PC-9 (cell line): ENCODE measurements around the gene SAMD10. TPM values are rescaled to one million over a fixed set of nuclear protein-coding genes. Genes with fewer than 3 reads are reported as not detected.

Source experiments
- BruUV-seq: library from RNA; stranded (reverse); fragments of 400-500 nt; replicated peaks from 2 replicates; lab custom pipeline; 2021; lab: Mats Ljungman, UMichigan
- CTCF ChIA-PET: fragments of 300-600 bp; sonication (Branson Sonifier 250); formaldehyde crosslinking; loops from one replicate; lab custom pipeline; 2022; ENCODE audit warnings: antibody characterized with exemption; lab: Charles Lee
- POLR2A ChIA-PET: fragments of 300-600 bp; sonication (Branson Sonifier 250); formaldehyde crosslinking; loops from one replicate; lab custom pipeline; 2022; ENCODE audit warnings: antibody characterized with exemption; ENCODE audit not compliant: unreplicated experiment; lab: Charles Lee
- DNase-seq, 2 experiments: peaks; one replicate each; pipeline versions ENCODE4 v3.0.0 to v3.0.0-alpha.2; 2015 to 2022; ENCODE audit warnings: mixed read lengths in 1 of 2
- H2AFZ ChIP-seq: fragments of 200-600 bp; sonication (generic); 2 replicates; pipeline ENCODE4 v1.8.1; 2017; ENCODE audit warnings: antibody characterized with exemption
- H3F3A ChIP-seq: fragments of 200-600 bp; sonication (generic); 2 replicates; pipeline ENCODE4 v1.8.1; 2017; ENCODE audit warnings: antibody characterized with exemption, mild to moderate bottlenecking, low read depth; ENCODE audit not compliant: insufficient read depth
- H3K27ac ChIP-seq: fragments of 200-600 bp; sonication (generic); 2 replicates; pipeline ENCODE4 v1.6.1; 2016; ENCODE audit warnings: mixed run types
- H3K27me3 ChIP-seq: fragments of 200-600 bp; sonication (generic); 2 replicates; pipeline ENCODE4 v1.6.1; 2016; ENCODE audit warnings: low read depth, mixed run types; ENCODE audit not compliant: insufficient read depth
- H3K36me3 ChIP-seq: fragments of 200-600 bp; sonication (generic); 2 replicates; pipeline ENCODE4 v1.6.1; 2016; ENCODE audit warnings: low read depth, mixed run types
- H3K4me1 ChIP-seq: fragments of 200-600 bp; sonication (generic); replicated peaks from 2 replicates; pipeline ENCODE4 v1.6.1; 2016; ENCODE audit warnings: mixed run types; ENCODE audit not compliant: insufficient read depth
- H3K4me2 ChIP-seq: fragments of 200-600 bp; sonication (generic); 2 replicates; pipeline ENCODE4 v1.6.1; 2017; ENCODE audit warnings: mixed run types
- H3K4me3 ChIP-seq: fragments of 200-600 bp; sonication (generic); 2 replicates; pipeline ENCODE4 v1.6.1; 2016; ENCODE audit warnings: mixed run types
- H3K79me2 ChIP-seq: fragments of 200-600 bp; sonication (generic); 2 replicates; pipeline ENCODE4 v1.6.1; 2017; ENCODE audit warnings: low read depth, mixed run types
- H3K9me2 ChIP-seq: fragments of 200-600 bp; sonication (generic); 2 replicates; pipeline ENCODE4 v1.8.1; 2017; ENCODE audit warnings: mild to moderate bottlenecking; ENCODE audit not compliant: insufficient read depth
- H3K9me3 ChIP-seq: fragments of 200-600 bp; sonication (generic); 2 replicates; pipeline ENCODE4 v1.8.1; 2016; ENCODE audit warnings: low read depth; ENCODE audit not compliant: insufficient read depth
- H4K20me1 ChIP-seq: fragments of 200-600 bp; sonication (generic); 2 replicates; pipeline ENCODE4 v1.8.1; 2017; ENCODE audit not compliant: insufficient read depth
- CTCF ChIP-seq: fragments of 200-600 bp; sonication (generic); conservative IDR thresholded peaks from 2 replicates; pipeline ENCODE4 v1.6.1; 2017; ENCODE audit warnings: mixed run types, antibody characterized with exemption, mild to moderate bottlenecking, moderate library complexity
- EZH2 ChIP-seq: fragments of 200-600 bp; sonication (generic); IDR thresholded peaks from 2 replicates; pipeline ENCODE4 v1.8.0; 2017; ENCODE audit warnings: antibody characterized with exemption, low read depth
- intact Hi-C: fragments of 100-400 bp; cut with micrococcal nuclease; formaldehyde crosslinking; loops from one replicate; pipeline ENCODE4 v1.10.0; 2022; ENCODE audit not compliant: unreplicated experiment
- total RNA-seq: library from RNA; stranded (reverse); gene quantifications from 2 replicates; pipeline ENCODE4 v1.2.3, GENCODE V29; 2021

The SAMD10 gene
- total RNA-seq, 1 experiment from 2014 or later: 18.7 TPM

- TF ChIP-seq CTCF (no peak), EZH2 (no peak)
- Histone ChIP-seq H4K20me1 (peaks cover 39% of the 10 kb centered on the region), H3K4me1 (no peaks in the 10 kb centered on the region), H3K27ac (no peak overlapping the region), H3K36me3 (peaks cover 35% of the 10 kb centered on the region), H3K9me2 (no peaks in the 10 kb centered on the region), H3F3A (peaks cover 5% of the 10 kb centered on the region; the same call in 1 of the 2 replicates), H3K4me3 (no peak overlapping the region), H3K27me3 (no peaks in the 10 kb centered on the region), H3K4me2 (no peak overlapping the region), H2AFZ (no peak overlapping the region), H3K9me3 (no peaks in the 10 kb centered on the region), H3K79me2 (no peaks in the 10 kb centered on the region; the same call in 1 of the 2 replicates)
- DNase-seq: no peak
- POLR2A ChIA-PET: interaction anchor here (0.6 kb wide), 1 partner anchor 79 kb away, joined by 3 read pairs; no protein-coding TSS in a partner anchor
- CTCF ChIA-PET: no interaction called here
- intact Hi-C loops: no loop called here
- no TSS peak for BruUV-seq
Measured at GRCh38 chr20:64006902-64007301, 27.5 kb upstream of the SAMD10 start.

GRCh38 chr20:64006490-64006889 is 27.0 kb upstream of the SAMD10 start:
- CTCF ChIA-PET: interaction anchor here (0.6 kb wide), 2 partner anchors 20 to 52 kb away, joined by 3 read pairs; no protein-coding TSS in a partner anchor
- H3K4me1 ChIP-seq: no peaks in the 10 kb centered on the region
- no peak overlapping the region for H3K27ac ChIP-seq
- intact Hi-C loops: no loop called here
- POLR2A ChIA-PET: interaction anchor here (0.6 kb wide), 1 partner anchor 78 kb away, joined by 3 read pairs; no protein-coding TSS in a partner anchor
- peaks cover 39% of the 10 kb centered on the region for H4K20me1 ChIP-seq
- H3K9me2 ChIP-seq: no peaks in the 10 kb centered on the region
- H3K36me3 ChIP-seq: peaks cover 35% of the 10 kb centered on the region
- TF ChIP-seq EZH2 (no peak), CTCF (no peak)
- H3K79me2 ChIP-seq: no peaks in the 10 kb centered on the region; the same call in 1 of the 2 replicates
- DNase-seq: no peak
- no peaks in the 10 kb centered on the region for H3K27me3 ChIP-seq
- no peak overlapping the region for H3K4me2 ChIP-seq
- no peak overlapping the region for H3K4me3 ChIP-seq
- no peaks in the 10 kb centered on the region for H3K9me3 ChIP-seq
- no TSS peak for BruUV-seq
- no peak overlapping the region for H2AFZ ChIP-seq
- H3F3A ChIP-seq: peaks cover 5% of the 10 kb centered on the region; the same call in 1 of the 2 replicates

- Histone ChIP-seq H2AFZ (no peak overlapping the region), H3K4me2 (no peak overlapping the region), H3K27ac (no peak overlapping the region), H3K27me3 (no peaks in the 10 kb centered on the region), H3K9me2 (no peaks in the 10 kb centered on the region), H3K4me3 (no peak overlapping the region), H4K20me1 (peaks cover 39% of the 10 kb centered on the region), H3K79me2 (no peaks in the 10 kb centered on the region; the same call in 1 of the 2 replicates), H3K4me1 (no peaks in the 10 kb centered on the region), H3K9me3 (no peaks in the 10 kb centered on the region), H3K36me3 (peaks cover 25% of the 10 kb centered on the region), H3F3A (peaks cover 5% of the 10 kb centered on the region; the same call in 1 of the 2 replicates)
- TF ChIP-seq CTCF (no peak), EZH2 (no peak)
- ChIA-PET POLR2A (no interaction called here), CTCF (no interaction called here)
- DNase-seq: no peak
- no TSS peak for BruUV-seq
- intact Hi-C loops: no loop called here
Measured at GRCh38 chr20:64005394-64005793, 26.0 kb upstream of the SAMD10 start.
